ENCODE results near the gene LBH. TPM values are rescaled to one million over a fixed set of nuclear protein-coding genes. Genes with fewer than 3 reads are reported as not detected.

Gene LBH
- total RNA-seq, 2 experiments from 2014 or later, result 3.0 to 3.7 TPM

DNA sequence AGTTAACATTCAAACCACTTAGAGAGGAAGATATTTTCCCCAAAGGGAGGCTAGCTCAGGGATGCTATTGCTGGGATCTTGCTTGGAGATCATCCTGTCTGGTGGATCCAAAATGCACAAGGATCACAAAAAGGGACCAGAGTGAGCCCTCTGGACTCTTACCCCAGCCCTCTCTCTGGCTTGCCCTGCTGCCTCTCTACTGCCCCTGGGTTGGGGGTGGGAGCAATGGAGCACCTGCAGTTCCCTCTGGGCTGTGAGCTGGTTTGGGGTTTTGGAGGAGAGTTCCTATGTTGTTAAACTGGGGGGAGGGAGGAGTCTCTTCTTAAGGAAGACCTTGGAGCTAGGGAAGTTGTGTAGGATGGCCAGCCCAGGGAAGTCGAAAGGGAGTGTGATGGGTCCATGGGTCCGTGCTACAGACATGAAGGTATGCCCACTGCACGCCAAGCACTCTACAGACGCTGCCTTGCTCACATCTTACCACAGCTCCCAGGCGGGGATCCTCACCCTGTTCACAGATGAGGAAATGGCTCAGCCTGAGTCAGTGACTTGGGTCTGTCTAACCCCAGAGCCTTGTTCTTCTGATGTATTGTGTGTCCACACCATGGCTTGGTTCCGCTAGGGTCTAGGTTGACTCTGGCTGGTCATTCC lies 3.8 kb downstream of the LBH start:
- no peak overlapping the region for H2AFZ ChIP-seq (ENCODE audit: low read length)
- no peaks in the 10 kb centered on the region for H3K9me2 ChIP-seq (ENCODE audit: insufficient read depth, low read length)
- no peaks in the 10 kb centered on the region for H3K36me3 ChIP-seq (ENCODE audit: insufficient read depth, low read length)
- H3K4me3 ChIP-seq (ENCODE audit: low read depth, low read length, poor library complexity, severe bottlenecking), result no peak overlapping the region
- intact Hi-C loops (cut with micrococcal nuclease; ENCODE audit: unreplicated experiment), result no loop called here
- peaks cover 21% of the 10 kb centered on the region for H3K4me1 ChIP-seq (ENCODE audit: insufficient read depth, low read length, poor library complexity, severe bottlenecking)
- no peaks in the 10 kb centered on the region for H4K20me1 ChIP-seq (ENCODE audit: insufficient read depth, low read length)
- no peak for TF ChIP-seq EZH2phosphoT487 (IDR thresholded peaks at IDR 0.05; ENCODE audit: borderline replicate concordance, low read depth, low read length)
- TF ChIP-seq, protein P1, sequence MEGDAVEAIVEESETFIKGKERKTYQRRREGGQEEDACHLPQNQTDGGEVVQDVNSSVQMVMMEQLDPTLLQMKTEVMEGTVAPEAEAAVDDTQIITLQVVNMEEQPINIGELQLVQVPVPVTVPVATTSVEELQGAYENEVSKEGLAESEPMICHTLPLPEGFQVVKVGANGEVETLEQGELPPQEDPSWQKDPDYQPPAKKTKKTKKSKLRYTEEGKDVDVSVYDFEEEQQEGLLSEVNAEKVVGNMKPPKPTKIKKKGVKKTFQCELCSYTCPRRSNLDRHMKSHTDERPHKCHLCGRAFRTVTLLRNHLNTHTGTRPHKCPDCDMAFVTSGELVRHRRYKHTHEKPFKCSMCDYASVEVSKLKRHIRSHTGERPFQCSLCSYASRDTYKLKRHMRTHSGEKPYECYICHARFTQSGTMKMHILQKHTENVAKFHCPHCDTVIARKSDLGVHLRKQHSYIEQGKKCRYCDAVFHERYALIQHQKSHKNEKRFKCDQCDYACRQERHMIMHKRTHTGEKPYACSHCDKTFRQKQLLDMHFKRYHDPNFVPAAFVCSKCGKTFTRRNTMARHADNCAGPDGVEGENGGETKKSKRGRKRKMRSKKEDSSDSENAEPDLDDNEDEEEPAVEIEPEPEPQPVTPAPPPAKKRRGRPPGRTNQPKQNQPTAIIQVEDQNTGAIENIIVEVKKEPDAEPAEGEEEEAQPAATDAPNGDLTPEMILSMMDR (conservative IDR thresholded peaks at IDR 0.05; ENCODE audit: low read length), result no peak
- CTCF ChIA-PET (ENCODE audit: unreplicated experiment), result interaction anchor here (1.1 to 2.3 kb wide), 2 partner anchors 10 to 100 kb away, joined by 3 to 9 read pairs; no protein-coding TSS in a partner anchor
- no peak for DNase-seq (ENCODE audit: low spot score)
- H3K27ac ChIP-seq (ENCODE audit: low read depth, low read length, poor library complexity, severe bottlenecking), result no peak overlapping the region
- POLR2A ChIA-PET, result interaction anchor here (0.7 kb wide), 2 partner anchors 52 to 239 kb away, joined by 3 read pairs; no protein-coding TSS in a partner anchor
- H3K4me2 ChIP-seq (ENCODE audit: low read length), result no peak overlapping the region
- no TSS peak for BruUV-seq (replicated peaks)
- no peaks in the 10 kb centered on the region for H3K79me2 ChIP-seq (ENCODE audit: insufficient read depth, low read depth, low read length)
- H3K9me3 ChIP-seq (ENCODE audit: low read length), result no peaks in the 10 kb centered on the region

DNA sequence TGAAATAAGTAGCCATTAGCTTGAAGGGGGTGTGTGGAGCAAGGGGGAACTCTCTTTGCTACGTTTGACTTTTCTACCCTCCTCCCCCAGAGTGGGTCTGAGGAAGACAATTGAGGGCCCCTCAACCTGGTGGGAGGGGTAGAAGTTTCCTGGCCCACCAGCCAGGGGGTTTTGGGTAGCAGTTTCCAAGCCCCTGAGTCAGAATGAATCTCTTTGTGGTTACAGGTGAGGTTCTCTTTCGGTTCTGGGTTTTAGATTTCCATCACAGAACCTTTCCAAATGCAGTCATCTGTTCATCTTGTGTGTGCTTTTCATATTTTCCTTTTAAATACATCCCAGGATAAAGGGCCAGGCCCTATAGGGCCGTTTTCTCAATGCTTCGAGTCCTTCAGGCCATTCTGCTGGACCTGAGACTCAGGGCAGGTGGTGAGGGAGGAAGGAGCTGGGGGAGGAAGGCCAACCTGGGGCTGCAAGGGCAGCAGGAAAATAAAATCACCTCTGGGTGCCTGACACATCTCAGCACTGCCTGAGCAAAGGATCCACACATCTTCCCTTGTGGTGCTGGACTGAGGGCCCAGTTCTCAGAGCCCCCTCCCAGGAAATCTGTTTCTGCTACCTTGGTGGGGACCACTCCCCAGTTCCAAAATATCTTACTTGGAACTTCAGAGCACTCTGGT lies 4.7 kb downstream of the LBH start:
- H3K4me3 ChIP-seq (ENCODE audit: low read depth, low read length, poor library complexity, severe bottlenecking), result no peak overlapping the region
- ChIA-PET CTCF (ENCODE audit: unreplicated experiment) (interaction anchor here (1.1 kb wide), 1 partner anchor 11 kb away, joined by 3 read pairs; no protein-coding TSS in a partner anchor), POLR2A (interaction anchor here (0.7 kb wide), 1 partner anchor 53 kb away, joined by 3 read pairs; no protein-coding TSS in a partner anchor)
- BruUV-seq (replicated peaks), result no TSS peak
- intact Hi-C loops (cut with micrococcal nuclease; ENCODE audit: unreplicated experiment), result no loop called here
- DNase-seq (ENCODE audit: low spot score), result no peak
- peaks cover 20% of the 10 kb centered on the region for H3K4me1 ChIP-seq (ENCODE audit: insufficient read depth, low read length, poor library complexity, severe bottlenecking)
- TF ChIP-seq EZH2phosphoT487 (IDR thresholded peaks at IDR 0.05; ENCODE audit: borderline replicate concordance, low read depth, low read length), result no peak
- TF ChIP-seq, protein P1 (conservative IDR thresholded peaks at IDR 0.05; ENCODE audit: low read length), result no peak
- no peaks in the 10 kb centered on the region for H3K9me3 ChIP-seq (ENCODE audit: low read length)
- no peak overlapping the region for H2AFZ ChIP-seq (ENCODE audit: low read length)
- H3K36me3 ChIP-seq (ENCODE audit: insufficient read depth, low read length), result no peaks in the 10 kb centered on the region
- no peak overlapping the region for H3K27ac ChIP-seq (ENCODE audit: low read depth, low read length, poor library complexity, severe bottlenecking)
- H4K20me1 ChIP-seq (ENCODE audit: insufficient read depth, low read length), result no peaks in the 10 kb centered on the region
- no peaks in the 10 kb centered on the region for H3K9me2 ChIP-seq (ENCODE audit: insufficient read depth, low read length)
- H3K79me2 ChIP-seq (ENCODE audit: insufficient read depth, low read depth, low read length), result no peaks in the 10 kb centered on the region
- no peak overlapping the region for H3K4me2 ChIP-seq (ENCODE audit: low read length)

All from OCI-LY7 (cell line).